Neural progenitor cell (in vitro differentiated cells): ENCODE data around the gene QSOX2. TPM values are rescaled to one million over a fixed set of nuclear protein-coding genes. Genes with fewer than 3 reads are reported as not detected.

Experiments used
- DNase-seq: peaks from one replicate; pipeline ENCODE4 v3.0.0-alpha.2; 2016; ENCODE audit warnings: low spot score
- H2AFZ ChIP-seq: fragments of 200-600 bp; sonication (generic); replicated peaks from 2 replicates; pipeline ENCODE4 v1.6.1; 2016; ENCODE audit warnings: antibody characterized with exemption
- H3F3A ChIP-seq: fragments of 200-600 bp; sonication (generic); 2 replicates; pipeline ENCODE4 v1.6.1; 2016; ENCODE audit warnings: antibody characterized with exemption, low read depth
- H3K27ac ChIP-seq: fragments of 200-600 bp; sonication (generic); 2 replicates; pipeline ENCODE4 v1.5.1; 2016; ENCODE audit warnings: mild to moderate bottlenecking
- H3K27me3 ChIP-seq: fragments of 200-600 bp; sonication (generic); 2 replicates; pipeline ENCODE4 v1.6.1; 2016; ENCODE audit warnings: mild to moderate bottlenecking, moderate library complexity
- H3K36me3 ChIP-seq: fragments of 200-600 bp; sonication (generic); 2 replicates; pipeline ENCODE4 v1.5.1; 2016
- H3K4me1 ChIP-seq: fragments of 200-600 bp; sonication (generic); 2 replicates; pipeline ENCODE4 v1.6.1; 2016; ENCODE audit warnings: mixed run types
- H3K4me2 ChIP-seq: fragments of 200-600 bp; sonication (generic); 2 replicates; pipeline ENCODE4 v1.6.1; 2016
- H3K4me3 ChIP-seq: fragments of 200-600 bp; sonication (generic); 2 replicates; pipeline ENCODE4 v1.5.1; 2016
- H3K79me2 ChIP-seq: fragments of 200-600 bp; sonication (generic); 2 replicates; pipeline ENCODE4 v1.6.1; 2016; ENCODE audit warnings: low read depth
- H3K9ac ChIP-seq: fragments of 200-600 bp; sonication (generic); 2 replicates; pipeline ENCODE4 v1.6.1; 2016
- H3K9me3 ChIP-seq: fragments of 200-600 bp; sonication (generic); 2 replicates; pipeline ENCODE4 v1.5.1; 2016; ENCODE audit warnings: low read depth
- H4K20me1 ChIP-seq: fragments of 200-600 bp; sonication (generic); 2 replicates; pipeline ENCODE4 v1.6.1; 2016; ENCODE audit warnings: low read depth
- H3K27ac Mint-ChIP-seq: 3 replicates; pipeline ENCODE4 v1.8.0; 2021; ENCODE audit warnings: mixed read lengths
- H3K27me3 Mint-ChIP-seq: 2 replicates; pipeline ENCODE4 v1.8.0; 2022; ENCODE audit warnings: low read depth, mild to moderate bottlenecking, inconsistent platforms, moderate library complexity, mixed read lengths; ENCODE audit not compliant: insufficient read depth
- H3K36me3 Mint-ChIP-seq: 3 replicates; pipeline ENCODE4 v1.8.0; 2021; ENCODE audit warnings: mixed read lengths
- H3K4me1 Mint-ChIP-seq: 3 replicates; pipeline ENCODE4 v1.8.0; 2021; ENCODE audit warnings: mixed read lengths
- H3K4me3 Mint-ChIP-seq: 3 replicates; pipeline ENCODE4 v1.8.0; 2021; ENCODE audit warnings: mild to moderate bottlenecking, moderate library complexity, mixed read lengths
- H3K9me3 Mint-ChIP-seq: 3 replicates; pipeline ENCODE4 v1.8.0; 2020; ENCODE audit warnings: mixed read lengths
- EZH2 ChIP-seq: fragments of 200-600 bp; sonication (generic); IDR thresholded peaks from 2 replicates; pipeline ENCODE4 v1.6.1; 2017; ENCODE audit warnings: antibody characterized with exemption, mild to moderate bottlenecking, moderate library complexity
- EZH2phosphoT487 ChIP-seq: fragments of 200-600 bp; sonication (generic); IDR thresholded peaks from 2 replicates; pipeline ENCODE4 v1.6.1; 2017; ENCODE audit warnings: antibody characterized with exemption
- total RNA-seq: library from RNA; depleted of rRNA; stranded (reverse); fragments of >200 nt; gene quantifications from 2 replicates; pipeline ENCODE4 v1.2.3, GENCODE V29; 2015; ENCODE audit warnings: low replicate concordance
- TF ChIP-seq, protein P1 (sequence below): fragments of 200-600 bp; sonication (generic); IDR thresholded peaks from 2 replicates; pipeline ENCODE4 v1.5.1; 2017; ENCODE audit warnings: antibody characterized with exemption, mild to moderate bottlenecking

The QSOX2 gene
- total RNA-seq, 1 donor from 2014 or later: 17.1 TPM

DNA sequence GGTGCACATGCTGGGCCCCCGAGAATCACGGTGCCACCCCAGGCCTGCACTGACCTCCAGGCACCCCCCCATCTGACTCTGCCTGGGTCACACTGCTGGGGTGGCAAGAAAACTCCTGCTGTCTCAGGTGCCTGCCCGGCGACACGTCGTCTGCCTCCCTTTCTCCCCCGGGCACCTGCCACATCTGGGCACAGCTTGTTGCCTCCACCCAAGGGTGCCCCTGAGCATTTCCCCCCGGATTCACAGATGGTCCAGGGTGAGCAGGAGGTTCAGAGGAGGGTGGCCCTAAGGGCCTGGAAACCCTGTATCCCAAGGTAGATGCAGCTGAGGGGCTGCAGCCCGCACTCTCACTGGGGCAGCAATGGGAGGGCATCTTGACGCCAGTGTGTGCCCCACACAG is 14.9 kb upstream of the QSOX2 start:
- H3K27me3 ChIP-seq: no peaks in the 10 kb centered on the region
- Mint-ChIP-seq H3K4me1 (peaks cover 14% of the 10 kb centered on the region), H3K9me3 (no peaks in the 10 kb centered on the region), H3K36me3 (no peaks in the 10 kb centered on the region), H3K27me3 (no peaks in the 10 kb centered on the region), H3K27ac (no peak overlapping the region), H3K4me3 (no peak overlapping the region)
- peaks cover 6% of the 10 kb centered on the region for H3K4me1 ChIP-seq
- H3K36me3 ChIP-seq: no peaks in the 10 kb centered on the region
- H3K4me3 ChIP-seq: no peak overlapping the region
- H4K20me1 ChIP-seq: no peaks in the 10 kb centered on the region
- H2AFZ ChIP-seq: no peak overlapping the region
- H3K79me2 ChIP-seq: no peaks in the 10 kb centered on the region
- H3K27ac ChIP-seq: no peak overlapping the region
- no peak overlapping the region for H3K9ac ChIP-seq
- H3K4me2 ChIP-seq: no peak overlapping the region
- no peak for TF ChIP-seq EZH2phosphoT487
- TF ChIP-seq, protein P1, sequence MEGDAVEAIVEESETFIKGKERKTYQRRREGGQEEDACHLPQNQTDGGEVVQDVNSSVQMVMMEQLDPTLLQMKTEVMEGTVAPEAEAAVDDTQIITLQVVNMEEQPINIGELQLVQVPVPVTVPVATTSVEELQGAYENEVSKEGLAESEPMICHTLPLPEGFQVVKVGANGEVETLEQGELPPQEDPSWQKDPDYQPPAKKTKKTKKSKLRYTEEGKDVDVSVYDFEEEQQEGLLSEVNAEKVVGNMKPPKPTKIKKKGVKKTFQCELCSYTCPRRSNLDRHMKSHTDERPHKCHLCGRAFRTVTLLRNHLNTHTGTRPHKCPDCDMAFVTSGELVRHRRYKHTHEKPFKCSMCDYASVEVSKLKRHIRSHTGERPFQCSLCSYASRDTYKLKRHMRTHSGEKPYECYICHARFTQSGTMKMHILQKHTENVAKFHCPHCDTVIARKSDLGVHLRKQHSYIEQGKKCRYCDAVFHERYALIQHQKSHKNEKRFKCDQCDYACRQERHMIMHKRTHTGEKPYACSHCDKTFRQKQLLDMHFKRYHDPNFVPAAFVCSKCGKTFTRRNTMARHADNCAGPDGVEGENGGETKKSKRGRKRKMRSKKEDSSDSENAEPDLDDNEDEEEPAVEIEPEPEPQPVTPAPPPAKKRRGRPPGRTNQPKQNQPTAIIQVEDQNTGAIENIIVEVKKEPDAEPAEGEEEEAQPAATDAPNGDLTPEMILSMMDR: no peak
- no peak for TF ChIP-seq EZH2
- no peaks in the 10 kb centered on the region for H3F3A ChIP-seq
- H3K9me3 ChIP-seq: no peaks in the 10 kb centered on the region
- DNase-seq: no peak

DNA sequence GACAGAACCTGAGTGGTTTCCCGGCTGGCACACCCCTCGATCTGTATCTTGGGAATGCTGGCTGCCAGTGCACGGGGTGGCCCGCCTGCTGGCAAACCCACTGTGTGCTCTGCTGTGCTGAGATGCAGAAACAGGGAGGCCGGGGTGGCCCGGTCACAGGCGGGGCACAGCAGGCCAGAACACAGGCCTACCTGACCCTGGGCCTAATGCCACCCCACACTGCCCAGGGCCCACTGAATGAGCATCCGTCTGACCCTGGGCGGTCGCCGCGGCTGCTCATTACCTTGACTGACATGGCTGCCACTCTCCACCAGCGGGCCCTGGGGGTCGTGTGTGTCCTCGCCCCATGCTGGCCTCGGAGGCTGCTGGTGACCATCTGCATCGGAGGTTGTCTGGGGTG is 14.2 kb upstream of the QSOX2 start:
- H4K20me1 ChIP-seq: no peaks in the 10 kb centered on the region
- Mint-ChIP-seq H3K36me3 (no peaks in the 10 kb centered on the region), H3K4me1 (peaks cover 14% of the 10 kb centered on the region), H3K9me3 (no peaks in the 10 kb centered on the region), H3K27me3 (no peaks in the 10 kb centered on the region), H3K4me3 (no peak overlapping the region), H3K27ac (no peak overlapping the region)
- no peak overlapping the region for H2AFZ ChIP-seq
- no peaks in the 10 kb centered on the region for H3K27me3 ChIP-seq
- H3K79me2 ChIP-seq: no peaks in the 10 kb centered on the region
- H3K36me3 ChIP-seq: no peaks in the 10 kb centered on the region
- TF ChIP-seq EZH2: no peak
- no peak for TF ChIP-seq EZH2phosphoT487
- TF ChIP-seq, protein P1: no peak
- no peaks in the 10 kb centered on the region for H3F3A ChIP-seq
- H3K4me1 ChIP-seq: peaks cover 6% of the 10 kb centered on the region
- DNase-seq: no peak
- no peak overlapping the region for H3K9ac ChIP-seq
- no peaks in the 10 kb centered on the region for H3K9me3 ChIP-seq
- H3K27ac ChIP-seq: no peak overlapping the region
- no peak overlapping the region for H3K4me3 ChIP-seq
- H3K4me2 ChIP-seq: no peak overlapping the region

DNA sequence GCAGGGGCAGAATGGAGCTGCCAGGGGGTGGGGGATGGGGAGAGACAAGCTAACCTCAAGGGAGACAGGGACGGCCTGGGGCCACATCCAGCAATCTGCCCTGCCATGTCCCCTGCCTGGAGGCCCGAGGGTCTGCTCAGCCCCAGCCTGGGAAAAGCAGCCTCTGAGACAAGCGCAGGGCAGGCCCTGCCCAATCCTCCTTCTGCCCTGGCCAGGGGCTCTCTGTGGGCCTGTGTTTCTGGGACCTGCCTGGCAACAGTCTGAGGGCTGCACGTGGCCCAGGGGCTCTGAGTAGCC is 13.9 kb upstream of the QSOX2 start:
- H3K27ac ChIP-seq: no peak overlapping the region
- no peaks in the 10 kb centered on the region for H3F3A ChIP-seq
- no peaks in the 10 kb centered on the region for H3K36me3 ChIP-seq
- no peaks in the 10 kb centered on the region for H3K9me3 ChIP-seq
- no peak for DNase-seq
- no peaks in the 10 kb centered on the region for H3K79me2 ChIP-seq
- Mint-ChIP-seq H3K4me1 (peaks cover 12% of the 10 kb centered on the region), H3K27ac (no peak overlapping the region), H3K36me3 (no peaks in the 10 kb centered on the region), H3K4me3 (no peak overlapping the region), H3K27me3 (no peaks in the 10 kb centered on the region), H3K9me3 (no peaks in the 10 kb centered on the region)
- no peak overlapping the region for H3K9ac ChIP-seq
- TF ChIP-seq, protein P1: no peak
- H3K27me3 ChIP-seq: no peaks in the 10 kb centered on the region
- H3K4me1 ChIP-seq: peaks cover 5% of the 10 kb centered on the region
- no peak overlapping the region for H3K4me3 ChIP-seq
- no peak overlapping the region for H3K4me2 ChIP-seq
- H4K20me1 ChIP-seq: no peaks in the 10 kb centered on the region
- no peak overlapping the region for H2AFZ ChIP-seq
